ENCODE measurements around the gene DCPS.
"Not testable (repeated sequence)": the region's sequence is repeated elsewhere in the genome, so short reads cannot be mapped to it uniquely, and the experiment has no call there.

- not testable (repeated sequence) for TF ChIP-seq CTCF, POLR2A, POLR2AphosphoS5 (IDR thresholded peaks at IDR 0.05)
Measured at GRCh38 chr11:126394634-126395072, 90.8 kb downstream of the DCPS start.
